Activated T-helper 1 cell treated with anti-CD3 and anti-CD28 coated beads, Interleukin-12 subunit alpha, Interleukin-12 subunit beta, Interleukin-2, Interleukin-4 antibody, amounts not matched to agents 30 ng/mL and 10 ng/mL and 1 ng/mL, durations not matched to agents 14 hours and 24 hours and 36 hours (primary cell): ENCODE results near the gene CDC7. TPM values are rescaled to one million over a fixed set of nuclear protein-coding genes. Genes with fewer than 3 reads are reported as not detected.
"Not testable (repeated sequence)": the region's sequence is repeated elsewhere in the genome, so short reads cannot be mapped to it uniquely, and the experiment has no call there.

Experiments
- DNase-seq: peaks from one replicate; pipeline ENCODE4 v3.0.0; 2021; ENCODE audit warnings: low spot score
- H3K27ac Mint-ChIP-seq: one replicate; pipeline ENCODE4 v1.8.0; 2021; ENCODE audit warnings: mild to moderate bottlenecking, mixed read lengths
- H3K27me3 Mint-ChIP-seq: one replicate; pipeline ENCODE4 v1.8.0; 2022; ENCODE audit warnings: mild to moderate bottlenecking, moderate library complexity, mixed read lengths; ENCODE audit not compliant: insufficient read depth
- H3K36me3 Mint-ChIP-seq: one replicate; pipeline ENCODE4 v1.8.0; 2021; ENCODE audit warnings: low read depth, mixed read lengths
- H3K4me1 Mint-ChIP-seq: one replicate; pipeline ENCODE4 v1.8.0; 2021; ENCODE audit warnings: low read depth, mixed read lengths
- H3K4me3 Mint-ChIP-seq: one replicate; pipeline ENCODE4 v1.8.0; 2021; ENCODE audit warnings: mild to moderate bottlenecking, moderate library complexity, mixed read lengths
- H3K9me3 Mint-ChIP-seq: one replicate; pipeline ENCODE4 v1.8.0; 2021; ENCODE audit warnings: mixed read lengths
- intact Hi-C: fragments of 100-400 bp; cut with micrococcal nuclease; formaldehyde crosslinking; loops from one replicate; pipeline ENCODE4 v1.15.1; 2024
- total RNA-seq: library from RNA; stranded (reverse); gene quantifications from 2 replicates; pipeline ENCODE4 v1.2.3, GENCODE V29; 2022

Gene CDC7
- total RNA-seq: 19.9 and 23.1 TPM in 2 replicates

DNA sequence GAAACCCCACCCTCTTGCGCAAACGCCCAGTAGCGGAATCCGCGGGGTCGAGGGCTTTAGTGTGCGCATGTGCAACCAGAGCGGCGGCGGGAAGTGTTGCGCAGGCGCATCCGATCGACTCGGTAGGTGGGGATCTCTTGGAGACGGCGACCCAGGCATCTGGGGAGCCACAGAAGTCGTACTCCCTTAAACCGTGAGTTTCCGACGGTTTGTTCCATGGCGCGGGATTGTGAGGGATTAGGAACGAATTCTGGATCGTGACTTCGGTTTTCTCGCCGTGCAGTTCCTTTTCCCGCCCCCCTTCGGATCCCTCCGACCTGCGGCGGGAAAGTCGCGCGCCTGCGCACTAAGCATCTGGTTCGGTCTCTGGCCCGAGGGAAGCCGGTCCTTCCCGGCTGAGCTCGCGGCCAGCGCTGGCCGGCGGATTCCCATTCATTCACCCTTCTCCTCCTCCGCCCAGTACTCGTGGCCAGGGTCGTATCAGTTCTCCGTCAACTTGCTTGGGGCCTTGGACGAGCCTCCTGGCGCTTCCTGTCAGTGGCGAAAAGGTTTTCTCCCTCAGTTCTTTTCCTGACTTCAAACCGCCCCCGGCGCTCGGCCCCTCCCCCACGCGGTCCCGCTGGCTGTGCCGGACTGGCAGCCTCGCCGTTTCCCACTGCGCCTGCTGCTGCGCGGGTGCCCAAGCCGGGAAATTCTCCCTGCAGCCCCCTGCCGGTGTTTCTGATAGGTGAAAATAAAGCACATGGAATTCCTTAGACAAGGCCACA is at the start of gene CDC7:
Gene CDC7 (plus strand): TSS at position 96 of the 767 bp plus-strand sequence. CDS start 866 bp downstream, outside the sequence.
- Mint-ChIP-seq H3K27me3 (no peaks in the 10 kb centered on the region), H3K4me1 (peaks cover 34% of the 10 kb centered on the region), H3K36me3 (peaks cover 13% of the 10 kb centered on the region), H3K9me3 (no peaks in the 10 kb centered on the region), H3K27ac (no peak within 1 kb of the TSS), H3K4me3 (no peak within 1 kb of the TSS)
- intact Hi-C loops: loop anchor here (1.0 to 10.0 kb wide), 13 partner anchors 10 to 1121 kb away; partner anchors contain the start of genes BTBD8, GFI1 and TGFBR3
- DNase-seq: peak; percentile 81

- DNase-seq: no peak
- Mint-ChIP-seq H3K27me3 (peaks cover 14% of the 10 kb centered on the region), H3K4me3 (no peak overlapping the region), H3K27ac (no peak overlapping the region), H3K4me1 (no peaks in the 10 kb centered on the region), H3K9me3 (no peaks in the 10 kb centered on the region), H3K36me3 (no peaks in the 10 kb centered on the region)
- intact Hi-C loops: no loop called here
These were observed 46.5 kb upstream of the CDC7 start for GRCh38 chr1:91454136-91454535.

GRCh38 chr1:91455334-91455733 is 45.3 kb upstream of the CDC7 start:
- no peak overlapping the region for H3K27ac Mint-ChIP-seq
- intact Hi-C loops: no loop called here
- no peak for DNase-seq
- H3K4me3 Mint-ChIP-seq: no peak overlapping the region
- H3K9me3 Mint-ChIP-seq: no peaks in the 10 kb centered on the region
- no peaks in the 10 kb centered on the region for H3K4me1 Mint-ChIP-seq
- peaks cover 7% of the 10 kb centered on the region for H3K27me3 Mint-ChIP-seq
- H3K36me3 Mint-ChIP-seq: no peaks in the 10 kb centered on the region

GRCh38 chr1:91455896-91456295 is 44.8 kb upstream of the CDC7 start:
- intact Hi-C loops: no loop called here
- DNase-seq: no peak
- H3K27me3 Mint-ChIP-seq: peaks cover 7% of the 10 kb centered on the region
- H3K27ac Mint-ChIP-seq: no peak overlapping the region
- H3K4me1 Mint-ChIP-seq: no peaks in the 10 kb centered on the region
- no peaks in the 10 kb centered on the region for H3K36me3 Mint-ChIP-seq
- no peak overlapping the region for H3K4me3 Mint-ChIP-seq
- H3K9me3 Mint-ChIP-seq: no peaks in the 10 kb centered on the region

- H3K4me3 Mint-ChIP-seq, H3K36me3 Mint-ChIP-seq, H3K4me1 Mint-ChIP-seq, H3K27me3 Mint-ChIP-seq, intact Hi-C loops, DNase-seq, H3K27ac Mint-ChIP-seq: not testable (repeated sequence)
- peaks cover 23% of the 10 kb centered on the region for H3K9me3 Mint-ChIP-seq
These were observed 35.3 kb upstream of the CDC7 start for GRCh38 chr1:91465350-91465749.

DNA sequence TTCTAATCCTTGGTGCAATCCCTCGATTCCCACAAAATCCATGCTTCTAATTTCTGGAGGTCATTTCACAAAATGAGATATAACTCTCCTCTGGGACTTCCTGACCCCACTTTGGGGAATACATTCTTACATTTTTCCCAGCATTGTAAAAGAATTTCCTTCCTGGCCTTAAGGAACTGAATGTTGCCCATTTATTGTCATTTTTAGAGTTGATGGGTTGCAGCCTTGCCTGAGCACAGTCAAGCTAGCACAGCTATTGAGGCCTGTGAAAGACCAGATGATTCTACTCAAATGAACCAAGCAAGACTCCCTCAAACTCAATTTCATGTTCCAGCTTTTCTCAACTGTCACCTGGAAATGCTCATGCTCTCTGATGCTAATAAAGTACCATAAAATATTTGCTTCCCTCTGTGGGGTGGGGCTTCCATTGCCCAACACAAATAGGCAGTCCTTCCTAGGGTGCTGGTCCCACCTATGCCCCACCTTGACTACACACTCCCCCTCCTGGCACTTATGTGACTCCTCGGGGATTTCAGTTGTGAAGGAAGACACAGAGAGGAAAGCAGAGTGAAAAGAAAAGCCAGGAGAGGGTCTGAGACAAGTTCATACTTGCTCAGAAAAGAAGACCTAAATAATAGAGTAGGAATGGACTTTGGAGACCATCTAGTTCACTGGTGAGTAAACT is 24.0 kb upstream of the CDC7 start:
- H3K4me1 Mint-ChIP-seq: no peaks in the 10 kb centered on the region
- H3K27me3 Mint-ChIP-seq: peaks cover 4% of the 10 kb centered on the region
- H3K4me3 Mint-ChIP-seq: no peak overlapping the region
- no peaks in the 10 kb centered on the region for H3K9me3 Mint-ChIP-seq
- H3K36me3 Mint-ChIP-seq: no peaks in the 10 kb centered on the region
- DNase-seq: no peak
- intact Hi-C loops: no loop called here
- no peak overlapping the region for H3K27ac Mint-ChIP-seq

GRCh38 chr1:91487469-91487868 is 13.2 kb upstream of the CDC7 start:
- Mint-ChIP-seq H3K27ac (no peak overlapping the region), H3K4me1 (no peaks in the 10 kb centered on the region), H3K36me3 (no peaks in the 10 kb centered on the region), H3K27me3 (peaks cover 11% of the 10 kb centered on the region), H3K9me3 (no peaks in the 10 kb centered on the region), H3K4me3 (no peak overlapping the region)
- intact Hi-C loops: no loop called here
- DNase-seq: no peak

DNA sequence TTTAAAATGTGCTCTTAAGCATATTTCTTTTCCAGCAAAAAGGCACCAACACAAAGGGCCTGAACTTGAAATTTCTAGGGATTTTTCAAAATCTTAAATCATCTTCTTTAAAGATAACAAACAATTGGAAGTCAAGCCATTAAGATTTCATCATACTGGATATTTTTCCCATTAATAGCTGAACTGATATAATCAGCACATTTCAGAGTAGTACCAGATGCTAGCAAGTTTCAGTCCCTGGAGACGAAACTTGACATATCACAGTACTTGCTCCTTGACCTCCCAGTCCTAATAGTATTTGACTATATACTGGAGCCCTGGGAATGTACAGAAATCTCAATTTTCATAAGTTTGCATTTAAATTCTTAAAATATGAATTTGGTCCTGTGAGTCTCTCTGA is 10.2 kb upstream of the CDC7 start:
- no peak overlapping the region for H3K27ac Mint-ChIP-seq
- H3K4me3 Mint-ChIP-seq: no peak overlapping the region
- H3K27me3 Mint-ChIP-seq: no peaks in the 10 kb centered on the region
- no peaks in the 10 kb centered on the region for H3K4me1 Mint-ChIP-seq
- intact Hi-C loops: no loop called here
- no peaks in the 10 kb centered on the region for H3K9me3 Mint-ChIP-seq
- DNase-seq: no peak
- no peaks in the 10 kb centered on the region for H3K36me3 Mint-ChIP-seq

- Mint-ChIP-seq H3K4me1 (peaks cover 16% of the 10 kb centered on the region), H3K9me3 (no peaks in the 10 kb centered on the region), H3K36me3 (peaks cover 6% of the 10 kb centered on the region), H3K27ac (no peak overlapping the region), H3K4me3 (no peak overlapping the region), H3K27me3 (no peaks in the 10 kb centered on the region)
- intact Hi-C loops: no loop called here
- no peak for DNase-seq
These were observed 2.6 kb upstream of the CDC7 start for GRCh38 chr1:91498035-91498434.

- Mint-ChIP-seq H3K27ac (no peak overlapping the region), H3K36me3 (peaks cover 6% of the 10 kb centered on the region), H3K4me1 (peaks cover 17% of the 10 kb centered on the region), H3K9me3 (no peaks in the 10 kb centered on the region), H3K4me3 (no peak overlapping the region), H3K27me3 (no peaks in the 10 kb centered on the region)
- intact Hi-C loops: no loop called here
- DNase-seq: no peak
These were observed 2.0 kb upstream of the CDC7 start for GRCh38 chr1:91498498-91499245.

- H3K4me3 Mint-ChIP-seq: no peak overlapping the region
- intact Hi-C loops: no loop called here
- no peaks in the 10 kb centered on the region for H3K9me3 Mint-ChIP-seq
- H3K27me3 Mint-ChIP-seq: no peaks in the 10 kb centered on the region
- DNase-seq: no peak
- H3K36me3 Mint-ChIP-seq: peaks cover 6% of the 10 kb centered on the region
- peaks cover 19% of the 10 kb centered on the region for H3K4me1 Mint-ChIP-seq
- no peak overlapping the region for H3K27ac Mint-ChIP-seq
These were observed 1.3 kb upstream of the CDC7 start for GRCh38 chr1:91499346-91499745.

GRCh38 chr1:91499904-91500755 is 521 bp upstream of the CDC7 start:
- peaks cover 11% of the 10 kb centered on the region for H3K36me3 Mint-ChIP-seq
- H3K4me1 Mint-ChIP-seq: peaks cover 27% of the 10 kb centered on the region
- DNase-seq: no peak
- no peaks in the 10 kb centered on the region for H3K9me3 Mint-ChIP-seq
- no peaks in the 10 kb centered on the region for H3K27me3 Mint-ChIP-seq
- no peak overlapping the region for H3K4me3 Mint-ChIP-seq
- H3K27ac Mint-ChIP-seq: no peak overlapping the region
- intact Hi-C loops: loop anchor here (1.0 to 10.0 kb wide), 10 partner anchors 21 to 1122 kb away; partner anchors contain the start of genes GFI1 and TGFBR3
